SKM-1 (cell line): Measurements from ENCODE around the gene GUCA1C.

ENCODE experiments used
- DNase-seq: peaks from one replicate; lab custom pipeline; 2025; ENCODE audit not compliant: unreplicated experiment; lab: John Stamatoyannopoulos, UW

Gene GUCA1C

GRCh38 chr3:108909799-108910198, 43.9 kb downstream of the GUCA1C start:
- DNase-seq, result no peak

GRCh38 chr3:108907194-108907593, 46.5 kb downstream of the GUCA1C start:
- DNase-seq, result no peak

DNA sequence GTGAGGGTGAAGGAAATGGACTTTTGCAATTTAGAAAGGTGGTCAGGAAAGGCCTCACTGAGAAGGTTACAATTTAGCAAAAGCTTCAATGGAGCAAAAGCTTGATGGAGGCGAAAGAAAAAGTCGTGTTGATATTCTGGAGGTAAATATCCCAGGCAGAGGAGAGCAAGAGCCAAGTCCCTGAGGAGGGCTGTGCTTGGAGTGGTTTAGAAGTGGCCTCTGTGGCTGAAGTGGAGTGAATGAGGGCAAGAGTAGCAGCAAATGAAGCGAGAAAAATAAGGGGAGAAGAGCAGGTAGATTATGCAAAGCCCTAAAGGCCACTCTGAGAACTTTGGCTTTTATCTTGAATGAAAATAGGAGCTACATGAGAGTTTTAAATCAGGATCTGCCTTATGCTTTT, 54.1 kb downstream of the GUCA1C start:
- DNase-seq, result no peak

- DNase-seq, result no peak
Observed at GRCh38 chr3:108897883-108898282, 55.8 kb downstream of the GUCA1C start.

DNA sequence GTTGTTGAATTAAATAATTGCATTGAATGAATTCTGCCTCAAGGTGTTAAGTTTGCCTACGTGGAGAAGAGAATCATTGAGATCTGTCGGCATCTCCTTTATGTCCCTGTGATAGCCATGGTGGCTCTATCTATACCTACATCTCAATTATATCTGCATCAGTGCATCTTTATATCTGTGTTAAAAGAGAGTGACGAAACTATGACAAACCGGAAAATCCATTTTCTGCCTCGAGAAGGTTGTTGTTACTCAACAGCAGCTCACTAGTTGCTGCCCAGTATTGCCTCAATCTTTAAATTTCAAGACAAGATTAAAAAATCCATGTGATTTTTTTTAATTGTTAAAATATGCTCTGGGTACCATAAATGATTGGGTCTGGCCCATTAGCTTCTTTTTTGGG, 58.7 kb downstream of the GUCA1C start:
- no peak for DNase-seq

GRCh38 chr3:108891833-108892232, 61.8 kb downstream of the GUCA1C start:
- no peak for DNase-seq

- DNase-seq, result no peak
Observed at GRCh38 chr3:108887777-108888176, 65.9 kb downstream of the GUCA1C start.

- DNase-seq, result no peak
Observed at GRCh38 chr3:108887121-108887520, 66.6 kb downstream of the GUCA1C start.

DNA sequence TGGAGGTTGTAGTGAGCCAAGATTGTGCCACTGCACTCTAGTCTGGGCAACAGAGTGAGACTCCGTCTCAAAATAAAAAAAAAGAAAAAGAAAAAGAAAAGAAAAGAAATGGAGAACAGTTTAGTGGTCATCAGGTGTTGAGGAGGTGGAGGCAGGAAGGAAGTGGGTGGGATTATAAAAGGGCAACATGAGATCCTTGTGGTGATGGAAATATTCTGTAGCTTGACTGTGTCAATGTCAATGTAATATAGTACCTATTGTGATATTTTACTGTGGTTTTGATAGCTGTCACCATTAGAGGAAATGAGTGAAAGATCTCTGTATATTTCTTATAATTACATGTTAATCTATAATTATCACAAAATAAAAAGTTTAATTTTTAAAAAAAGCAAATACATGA, 70.3 kb downstream of the GUCA1C start:
- DNase-seq, result no peak

DNA sequence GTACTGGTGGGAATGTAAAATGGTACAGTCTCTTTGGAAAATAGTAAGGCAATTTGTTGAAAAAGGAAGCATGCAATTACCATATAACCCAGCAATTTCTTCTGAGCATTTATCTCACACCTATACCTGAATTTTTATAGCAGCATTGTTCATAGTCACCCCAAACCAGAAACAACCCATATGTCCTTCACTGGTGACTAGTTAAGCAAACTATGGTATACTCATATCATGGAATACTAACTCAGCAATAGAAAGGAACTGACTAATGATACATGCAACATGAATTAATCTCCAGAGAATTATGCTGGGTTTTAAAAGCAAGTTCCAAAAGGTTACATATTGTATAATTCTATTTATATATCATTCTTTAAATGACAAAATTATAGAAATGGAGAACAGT, 70.9 kb downstream of the GUCA1C start:
- DNase-seq, result no peak

- DNase-seq, result no peak
Observed at GRCh38 chr3:108879915-108880314, 73.8 kb downstream of the GUCA1C start.

DNA sequence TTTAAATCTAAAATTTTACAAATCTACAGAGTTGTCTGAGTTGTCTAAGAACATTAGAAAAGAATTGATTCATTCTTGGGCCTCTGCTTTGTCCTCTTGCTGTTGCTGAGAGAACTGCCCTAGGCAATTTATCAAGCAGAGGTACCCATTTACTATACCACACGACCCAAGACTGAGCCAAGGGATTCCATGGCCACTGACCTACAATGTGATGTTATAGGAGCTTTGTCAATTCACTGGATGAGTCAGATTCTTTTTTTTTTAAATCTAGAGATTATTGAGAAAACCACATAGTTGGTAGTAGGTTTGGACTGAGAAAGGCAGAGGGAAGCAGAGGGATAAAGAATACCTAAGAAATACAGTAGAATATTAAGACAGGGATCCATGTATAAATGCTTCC, 75.8 kb downstream of the GUCA1C start:
- DNase-seq, result no peak

GRCh38 chr3:108863799-108864135, 89.9 kb downstream of the GUCA1C start:
- DNase-seq, result no peak

DNA sequence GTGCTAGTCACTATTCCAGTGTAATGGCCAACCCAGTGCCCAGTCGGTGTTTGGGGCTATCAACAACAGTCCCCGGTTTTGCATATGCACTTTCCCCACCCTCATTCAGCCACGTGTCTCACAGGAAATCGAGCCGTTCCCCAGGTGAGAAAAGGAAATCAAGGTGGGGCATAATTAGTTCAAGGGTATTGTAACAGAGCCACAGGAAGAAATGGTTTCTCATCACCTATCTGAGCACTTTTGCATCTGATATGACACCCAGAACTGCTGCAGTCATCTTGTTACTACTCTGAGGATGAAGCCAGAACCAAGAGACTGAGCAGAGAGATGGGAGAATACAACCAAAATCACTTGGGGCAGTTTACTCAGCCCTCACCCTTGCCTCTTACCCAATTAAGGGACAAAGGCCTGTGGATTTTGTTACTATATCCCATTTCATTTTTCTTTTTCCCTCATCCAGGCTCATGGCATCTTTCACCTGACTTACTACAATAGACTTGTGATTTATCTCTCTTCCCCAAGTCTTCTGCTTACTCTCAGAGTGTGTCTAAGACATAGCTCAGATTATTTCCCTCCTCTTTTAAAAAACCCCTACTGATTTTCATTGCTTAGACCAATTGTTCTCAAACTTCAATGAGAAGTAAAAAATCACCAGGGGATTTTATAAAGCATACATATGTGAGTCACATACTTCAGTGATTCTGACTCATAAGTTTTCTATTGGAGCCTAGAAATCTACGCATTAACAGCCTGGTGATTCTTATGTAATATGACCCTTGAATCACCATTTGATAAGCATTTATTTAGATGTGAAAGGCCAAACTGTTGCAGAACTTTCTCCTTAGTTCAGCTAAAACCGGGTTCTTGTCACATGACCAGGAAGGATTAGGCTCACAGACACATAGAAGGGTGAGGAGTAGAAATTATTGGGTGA, 90.5 kb downstream of the GUCA1C start:
- DNase-seq, result no peak

- no peak for DNase-seq
Observed at GRCh38 chr3:108861401-108861800, 92.3 kb downstream of the GUCA1C start.
